Ectodermal cell (in vitro differentiated cells): ENCODE measurements around the gene NOS1AP.
"Not testable (repeated sequence)": the region's sequence is repeated elsewhere in the genome, so short reads cannot be mapped to it uniquely, and the experiment has no call there.

Experiments
- H3K27ac ChIP-seq: 2 replicates; pipeline ENCODE4 v1.7.0; 2013; ENCODE audit warnings: mild to moderate bottlenecking, low read depth, low read length; ENCODE audit not compliant: insufficient read depth, poor library complexity, severe bottlenecking
- H3K27me3 ChIP-seq: 2 replicates; pipeline ENCODE4 v1.7.0; 2013; ENCODE audit warnings: mild to moderate bottlenecking, low read length; ENCODE audit not compliant: insufficient read depth, control insufficient read depth, poor library complexity, severe bottlenecking
- H3K36me3 ChIP-seq: one replicate; pipeline ENCODE4 v1.7.0; 2013; ENCODE audit warnings: low read length; ENCODE audit not compliant: control insufficient read depth, insufficient read depth
- H3K4me1 ChIP-seq: one replicate; pipeline ENCODE4 v1.7.0; 2013; ENCODE audit warnings: low read length; ENCODE audit not compliant: control insufficient read depth, insufficient read depth
- H3K4me3 ChIP-seq: 2 replicates; pipeline ENCODE4 v1.7.0; 2013; ENCODE audit warnings: low read depth, low read length, control low read depth; ENCODE audit not compliant: insufficient read depth
- H3K9me3 ChIP-seq: 2 replicates; pipeline ENCODE4 v1.7.0; 2013; ENCODE audit warnings: mild to moderate bottlenecking, low read length, moderate library complexity; ENCODE audit not compliant: control insufficient read depth
- WGBS, 2 experiments: methylation state at CpG; one replicate each; pipeline ENCODE4 v1.1.7; 2013; ENCODE audit warnings: missing lambda C conversion rate in 2 of 2; 5-methylcytosine and 5-hydroxymethylcytosine counted together

The NOS1AP gene

DNA sequence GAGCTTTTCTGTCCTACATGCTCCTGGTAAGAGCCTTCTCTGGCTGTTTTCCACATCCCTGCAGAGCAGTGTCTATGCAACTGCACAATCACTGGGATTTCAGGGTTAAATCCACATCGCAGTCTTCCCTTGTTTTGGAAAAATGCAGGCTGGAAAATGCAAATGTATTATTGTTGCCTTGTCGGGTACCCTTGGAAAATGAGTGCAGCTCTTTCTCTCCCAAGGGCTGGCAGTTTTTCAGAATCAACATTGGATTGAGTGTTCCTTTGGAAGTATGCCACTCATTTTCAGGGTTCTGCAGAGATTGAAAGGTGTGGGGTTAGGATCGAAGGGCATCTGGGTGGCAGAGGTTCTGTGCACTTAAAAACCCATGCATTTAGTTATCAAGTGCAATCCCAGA, 3.2 kb downstream of the NOS1AP start:
- Histone ChIP-seq H3K27me3 (peaks cover 12% of the 10 kb centered on the region), H3K9me3 (no peaks in the 10 kb centered on the region), H3K36me3 (no peaks in the 10 kb centered on the region), H3K27ac (no peak overlapping the region), H3K4me1 (peaks cover 20% of the 10 kb centered on the region), H3K4me3 (no peak overlapping the region)
- 81 to 86% methylated on average over 3 of the region's 3 CpGs for WGBS, 2 experiments

DNA sequence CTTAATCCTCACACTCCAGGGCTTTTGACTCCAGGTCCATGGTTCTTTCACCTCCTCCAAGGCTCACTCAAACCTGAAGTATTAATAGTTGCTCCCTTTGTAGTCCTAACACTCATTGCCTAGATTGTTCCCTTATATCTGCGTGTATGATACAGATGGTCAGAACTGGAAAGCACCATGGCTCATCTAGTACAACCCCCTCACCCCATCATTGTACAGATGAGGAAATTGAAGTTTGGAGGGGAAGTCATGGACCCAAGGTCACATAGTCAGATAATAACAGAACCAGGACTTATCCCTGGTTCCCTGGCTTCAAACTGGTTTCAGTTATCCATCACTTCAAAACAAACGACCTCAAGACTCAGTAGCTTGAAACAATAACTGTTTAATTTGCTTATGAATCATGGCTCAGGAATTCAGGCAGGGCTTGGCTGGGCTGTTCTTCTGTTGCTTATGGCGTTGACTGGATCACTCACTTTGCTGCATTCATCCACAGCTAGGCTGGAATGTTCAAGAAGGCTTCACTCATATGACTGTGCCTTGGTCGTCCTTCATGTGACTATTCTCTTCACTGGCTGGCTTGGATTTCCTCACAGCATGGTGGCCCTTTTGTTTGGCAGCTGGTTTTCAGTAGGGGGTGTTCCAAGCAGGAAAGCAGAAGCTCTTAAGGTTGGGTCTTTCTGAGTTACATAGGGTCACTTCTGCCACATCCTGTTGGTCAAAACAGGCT, 5.0 kb downstream of the NOS1AP start:
- Histone ChIP-seq H3K4me3 (no peak overlapping the region), H3K36me3 (no peaks in the 10 kb centered on the region), H3K27ac (no peak overlapping the region), H3K9me3 (no peaks in the 10 kb centered on the region), H3K4me1 (peaks cover 25% of the 10 kb centered on the region), H3K27me3 (peaks cover 6% of the 10 kb centered on the region)
- 77 to 79% methylated on average over 4 of the region's 4 CpGs for WGBS, 2 experiments

DNA sequence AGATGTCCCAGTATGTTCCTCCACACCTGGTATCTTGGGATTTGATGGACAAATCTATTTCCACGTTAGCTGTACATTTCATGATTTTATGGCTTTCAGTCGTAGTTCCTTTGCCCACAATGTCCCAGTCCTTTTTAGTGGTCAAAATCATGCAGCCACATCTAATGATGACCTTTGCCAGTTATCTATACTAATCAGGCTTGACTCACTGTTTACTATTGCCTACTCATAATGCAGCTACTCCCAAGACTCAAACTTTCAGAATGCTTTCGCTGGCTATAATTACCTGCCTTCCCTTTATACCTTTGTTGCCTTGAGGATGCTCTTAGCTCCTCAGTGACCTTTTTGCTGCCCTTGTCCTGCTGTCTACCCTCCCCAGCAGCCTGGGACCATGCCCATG, 6.4 kb downstream of the NOS1AP start:
- no peaks in the 10 kb centered on the region for H3K36me3 ChIP-seq
- peaks cover 36% of the 10 kb centered on the region for H3K4me1 ChIP-seq
- H3K4me3 ChIP-seq, result no peak overlapping the region
- no peak overlapping the region for H3K27ac ChIP-seq
- H3K9me3 ChIP-seq, result no peaks in the 10 kb centered on the region
- WGBS, 2 experiments, result 97% methylated on average over 3 of the region's 3 CpGs
- no peaks in the 10 kb centered on the region for H3K27me3 ChIP-seq

DNA sequence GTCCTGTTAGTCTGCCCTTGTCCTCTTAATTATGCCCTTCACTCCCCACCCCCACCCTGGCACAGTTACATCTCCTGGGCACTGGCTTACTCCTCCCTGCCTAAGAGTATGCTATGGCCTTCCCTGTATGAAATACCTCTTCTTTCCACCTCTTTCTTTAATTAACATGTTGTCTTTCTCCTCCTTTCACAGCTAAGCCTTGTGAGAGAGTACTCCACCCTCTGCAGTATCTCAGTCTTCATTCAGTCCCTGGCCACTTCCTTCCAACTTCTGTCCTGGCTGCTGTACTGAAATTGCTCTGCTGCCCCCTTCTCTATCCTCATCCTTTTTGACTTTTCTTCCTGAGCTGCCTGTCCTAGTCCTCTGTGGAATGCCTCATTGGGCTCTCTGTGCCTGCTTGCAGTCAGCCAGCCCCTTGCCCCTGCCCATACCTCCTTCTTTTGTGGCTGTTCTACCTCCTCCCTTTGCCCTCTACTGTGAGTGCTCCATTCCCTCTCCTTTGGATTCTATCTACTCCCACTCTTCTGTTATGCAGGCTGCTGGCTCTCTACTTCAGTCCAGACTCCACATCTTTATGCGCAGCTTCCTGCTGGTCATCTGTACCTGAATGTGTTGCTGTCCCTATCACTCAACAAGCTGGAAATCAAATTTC, 8.3 kb downstream of the NOS1AP start:
- H3K27ac ChIP-seq, result no peak overlapping the region
- 93 to 98% methylated on average over 1 of the region's 1 CpG for WGBS, 2 experiments
- H3K27me3 ChIP-seq, result no peaks in the 10 kb centered on the region
- H3K4me1 ChIP-seq, result peaks cover 19% of the 10 kb centered on the region
- no peaks in the 10 kb centered on the region for H3K9me3 ChIP-seq
- no peak overlapping the region for H3K4me3 ChIP-seq
- H3K36me3 ChIP-seq, result no peaks in the 10 kb centered on the region

DNA sequence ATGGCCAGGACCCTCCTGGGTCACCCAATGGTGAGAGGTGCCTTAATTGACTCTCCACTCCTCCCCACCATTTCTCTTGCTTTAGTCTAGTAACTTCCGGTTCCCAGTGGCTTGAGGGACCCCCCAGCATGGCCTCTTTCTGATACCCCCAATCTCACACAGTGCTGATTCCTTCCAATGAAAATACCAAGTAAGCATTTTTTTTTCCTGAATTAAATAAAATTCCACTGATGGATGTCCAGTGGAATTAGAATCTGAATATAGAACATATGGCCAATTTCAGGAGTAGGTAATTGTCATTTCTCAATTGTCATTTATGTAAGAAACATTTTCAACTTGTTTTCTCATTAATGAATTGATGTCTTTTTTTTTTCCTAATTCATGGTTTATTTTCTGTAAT, 9.5 kb downstream of the NOS1AP start:
- no peak overlapping the region for H3K4me3 ChIP-seq
- no peak overlapping the region for H3K27ac ChIP-seq
- H3K27me3 ChIP-seq, result no peaks in the 10 kb centered on the region
- peaks cover 17% of the 10 kb centered on the region for H3K4me1 ChIP-seq
- H3K9me3 ChIP-seq, result no peaks in the 10 kb centered on the region
- no peaks in the 10 kb centered on the region for H3K36me3 ChIP-seq
- WGBS, 2 experiments, result 83% methylated on average over 1 of the region's 1 CpG

- Histone ChIP-seq H3K27me3 (no peaks in the 10 kb centered on the region), H3K27ac (no peak overlapping the region), H3K9me3 (no peaks in the 10 kb centered on the region), H3K4me1 (peaks cover 17% of the 10 kb centered on the region), H3K36me3 (no peaks in the 10 kb centered on the region), H3K4me3 (no peak overlapping the region)
- 100% methylated on average over 1 to 2 of the region's 2 CpGs for WGBS, 2 experiments
These were observed 11.1 kb downstream of the NOS1AP start for GRCh38 chr1:162080472-162081015.

GRCh38 chr1:162081316-162081715, 11.8 kb downstream of the NOS1AP start:
- WGBS, 2 experiments, result 91 to 93% methylated on average over 1 of the region's 1 CpG
- H3K36me3 ChIP-seq, result no peaks in the 10 kb centered on the region

GRCh38 chr1:162082080-162082479, 12.6 kb downstream of the NOS1AP start:
- H3K4me3 ChIP-seq, H3K27ac ChIP-seq, H3K36me3 ChIP-seq, H3K9me3 ChIP-seq, H3K27me3 ChIP-seq: not testable (repeated sequence)
- H3K4me1 ChIP-seq, result peaks cover 17% of the 10 kb centered on the region
- 82 to 91% methylated on average over 2 of the region's 2 CpGs for WGBS, 2 experiments

More at GRCh38 chr1:162081316-162081715, 11.8 kb downstream of the NOS1AP start:
- no peaks in the 10 kb centered on the region for H3K9me3 ChIP-seq
- H3K4me1 ChIP-seq, result peaks cover 17% of the 10 kb centered on the region
- H3K27ac ChIP-seq, result no peak overlapping the region
- H3K4me3 ChIP-seq, result no peak overlapping the region
- no peaks in the 10 kb centered on the region for H3K27me3 ChIP-seq

- Histone ChIP-seq H3K27me3 (no peaks in the 10 kb centered on the region), H3K9me3 (no peaks in the 10 kb centered on the region), H3K27ac (no peak overlapping the region), H3K36me3 (no peaks in the 10 kb centered on the region), H3K4me1 (peaks cover 17% of the 10 kb centered on the region), H3K4me3 (no peak overlapping the region)
- 92 to 93% methylated on average over 2 of the region's 2 CpGs for WGBS, 2 experiments
These were observed 13.8 kb downstream of the NOS1AP start for GRCh38 chr1:162083273-162083672.

DNA sequence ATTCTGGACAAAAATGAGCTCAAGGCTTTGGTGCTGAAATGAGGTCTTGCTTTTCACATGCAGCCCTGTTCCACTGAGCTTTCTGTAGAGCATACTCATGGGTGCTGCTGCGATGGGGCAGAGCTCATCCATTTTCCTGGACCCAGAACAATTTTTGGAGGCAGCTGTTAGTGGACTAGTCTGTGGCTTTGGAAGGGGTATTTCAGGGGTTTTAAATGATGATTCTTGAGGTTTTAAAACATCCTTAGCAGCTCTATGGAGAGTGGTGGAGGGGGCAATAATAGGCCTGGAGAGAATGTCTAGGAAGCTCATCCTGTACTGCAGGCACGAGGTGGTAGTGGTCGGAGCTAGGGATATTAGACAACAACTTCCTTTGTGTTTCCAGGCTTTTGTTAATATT, 16.5 kb downstream of the NOS1AP start:
- no peaks in the 10 kb centered on the region for H3K36me3 ChIP-seq
- no peaks in the 10 kb centered on the region for H3K9me3 ChIP-seq
- H3K27ac ChIP-seq, result no peak overlapping the region
- no peak overlapping the region for H3K4me3 ChIP-seq
- no peaks in the 10 kb centered on the region for H3K27me3 ChIP-seq
- peaks cover 1% of the 10 kb centered on the region for H3K4me1 ChIP-seq
- WGBS, 2 experiments, result 96 to 97% methylated on average over 3 of the region's 3 CpGs
